Retinal pigment epithelial cell (primary cell): Measurements from ENCODE around the gene CASQ1.

Experiments
- DNase-seq: peaks from one replicate; pipeline ENCODE4 v3.0.0-alpha.2; 2010; ENCODE audit warnings: low read depth
- H3K4me3 ChIP-seq: 2 replicates; pipeline ENCODE4 v1.5.1; 2011; ENCODE audit warnings: mild to moderate bottlenecking, low read length, control low read depth, moderate library complexity
- TF ChIP-seq, protein P1 (sequence below): conservative IDR thresholded peaks from 2 replicates; pipeline ENCODE4 v1.5.1; 2011; ENCODE audit warnings: low read depth, low read length, control low read depth, inconsistent platforms

CASQ1 gene

DNA sequence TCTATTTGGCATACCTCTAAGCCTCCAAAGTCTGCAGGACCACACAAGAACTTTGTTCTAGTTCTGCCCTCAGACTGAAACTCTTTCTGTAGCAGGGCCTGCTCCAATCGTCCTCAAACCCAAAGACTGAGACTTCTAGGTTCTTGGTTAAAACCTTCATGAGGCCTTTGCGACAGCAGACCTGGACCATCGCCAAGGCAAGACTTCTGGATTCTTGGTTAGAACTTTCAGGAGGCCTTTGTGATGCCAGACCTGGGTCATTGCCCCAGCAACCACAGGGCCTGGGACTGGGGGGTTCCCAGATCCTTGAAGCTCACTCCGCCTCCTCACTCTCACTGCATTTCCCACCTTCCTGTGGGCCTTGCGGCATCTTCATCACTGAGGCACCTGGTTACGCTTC is 39.1 kb upstream of the CASQ1 start, which contains the start of gene ATP1A4:
ATP1A4 (plus strand) TSS at position 301 of the 400 bp plus-strand sequence. CDS start 438 bp downstream, outside the sequence.
- TF ChIP-seq, protein P1, sequence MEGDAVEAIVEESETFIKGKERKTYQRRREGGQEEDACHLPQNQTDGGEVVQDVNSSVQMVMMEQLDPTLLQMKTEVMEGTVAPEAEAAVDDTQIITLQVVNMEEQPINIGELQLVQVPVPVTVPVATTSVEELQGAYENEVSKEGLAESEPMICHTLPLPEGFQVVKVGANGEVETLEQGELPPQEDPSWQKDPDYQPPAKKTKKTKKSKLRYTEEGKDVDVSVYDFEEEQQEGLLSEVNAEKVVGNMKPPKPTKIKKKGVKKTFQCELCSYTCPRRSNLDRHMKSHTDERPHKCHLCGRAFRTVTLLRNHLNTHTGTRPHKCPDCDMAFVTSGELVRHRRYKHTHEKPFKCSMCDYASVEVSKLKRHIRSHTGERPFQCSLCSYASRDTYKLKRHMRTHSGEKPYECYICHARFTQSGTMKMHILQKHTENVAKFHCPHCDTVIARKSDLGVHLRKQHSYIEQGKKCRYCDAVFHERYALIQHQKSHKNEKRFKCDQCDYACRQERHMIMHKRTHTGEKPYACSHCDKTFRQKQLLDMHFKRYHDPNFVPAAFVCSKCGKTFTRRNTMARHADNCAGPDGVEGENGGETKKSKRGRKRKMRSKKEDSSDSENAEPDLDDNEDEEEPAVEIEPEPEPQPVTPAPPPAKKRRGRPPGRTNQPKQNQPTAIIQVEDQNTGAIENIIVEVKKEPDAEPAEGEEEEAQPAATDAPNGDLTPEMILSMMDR: no peak
- H3K4me3 ChIP-seq: no peak within 1 kb of the TSS

DNA sequence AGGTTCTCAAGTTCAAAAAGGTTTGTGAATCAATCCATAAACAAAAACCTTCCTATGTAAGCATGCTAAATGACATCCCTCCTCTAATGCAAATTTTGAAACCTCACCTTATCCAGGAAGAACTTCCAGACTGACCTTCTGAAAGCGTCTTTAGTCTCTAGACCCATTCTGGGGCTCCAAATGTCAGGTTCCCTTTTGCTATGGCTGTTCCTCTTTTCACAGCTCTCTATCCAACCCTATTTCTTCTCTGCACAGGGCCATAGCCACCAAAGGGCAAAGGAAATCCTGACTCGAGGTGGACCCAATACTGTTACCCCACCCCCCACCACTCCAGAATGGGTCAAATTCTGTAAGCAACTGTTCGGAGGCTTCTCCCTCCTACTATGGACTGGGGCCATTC is 35.6 kb upstream of the CASQ1 start:
- TF ChIP-seq, protein P1: no peak
- DNase-seq: no peak
- H3K4me3 ChIP-seq: no peak overlapping the region

More for the DNA sequence above, 39.1 kb upstream of the CASQ1 start, which contains the start of gene ATP1A4:
- DNase-seq: no peak

DNA sequence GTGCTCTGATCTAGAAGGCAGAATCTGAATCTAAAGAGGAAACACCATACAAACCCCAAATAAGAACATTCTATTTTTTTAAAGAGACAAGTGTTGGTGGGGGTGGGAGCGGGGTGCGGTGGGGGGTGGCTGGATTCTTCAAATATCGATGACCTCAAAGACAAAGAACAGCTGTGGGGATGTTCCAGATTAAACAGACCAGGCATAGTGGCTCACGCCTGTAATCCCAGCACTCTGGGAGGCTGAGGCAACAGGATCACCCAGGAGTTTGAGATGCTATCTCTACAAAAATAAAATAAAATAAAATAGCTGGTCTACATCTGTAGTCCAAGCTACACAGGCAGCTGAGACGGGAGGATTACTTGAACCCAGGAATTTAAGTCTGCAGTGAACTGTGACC is 34.0 kb upstream of the CASQ1 start:
- DNase-seq: no peak
- no peak overlapping the region for H3K4me3 ChIP-seq
- TF ChIP-seq, protein P1: no peak

DNA sequence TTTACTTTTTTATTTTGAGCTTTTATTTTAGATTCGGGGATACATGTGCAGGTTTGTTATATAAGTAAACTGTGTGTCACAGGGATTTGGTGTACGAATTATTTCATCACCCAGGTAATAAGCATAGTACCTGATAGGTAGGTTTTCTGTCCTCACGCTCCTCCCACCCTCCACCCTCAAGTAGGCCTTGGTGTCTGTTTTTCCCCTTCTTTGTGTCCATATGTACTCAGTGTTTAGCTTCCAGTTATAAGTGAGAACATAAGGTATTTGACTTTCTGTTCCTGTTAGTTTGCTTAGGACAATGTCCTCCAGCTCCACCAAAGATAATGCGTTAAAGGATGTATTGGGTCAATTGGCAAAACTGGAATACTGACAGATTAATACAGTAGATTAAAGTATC is 33.2 kb upstream of the CASQ1 start:
- DNase-seq: no peak
- no peak overlapping the region for H3K4me3 ChIP-seq
- TF ChIP-seq, protein P1: no peak

DNA sequence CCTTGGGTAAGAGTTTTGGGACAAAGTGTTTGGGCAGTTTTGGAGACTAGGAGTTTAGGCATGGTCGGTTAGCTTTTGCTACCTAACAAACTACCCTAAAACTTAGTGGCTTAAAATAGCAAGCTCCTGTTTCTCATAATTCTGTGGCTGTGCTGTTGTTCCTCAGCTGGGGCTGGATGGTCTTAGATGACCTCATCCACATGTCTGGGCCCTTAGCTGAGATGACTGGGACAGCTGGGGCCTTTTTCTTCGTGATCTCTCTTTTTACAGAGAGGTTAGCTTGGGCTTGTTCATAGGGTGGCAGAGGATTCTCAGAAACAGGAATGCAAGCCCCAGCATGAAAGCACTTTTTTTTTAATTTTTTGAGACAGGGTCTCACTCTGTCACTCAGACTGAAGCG is 32.3 kb upstream of the CASQ1 start:
- DNase-seq: no peak
- TF ChIP-seq, protein P1: no peak
- H3K4me3 ChIP-seq: no peak overlapping the region

DNA sequence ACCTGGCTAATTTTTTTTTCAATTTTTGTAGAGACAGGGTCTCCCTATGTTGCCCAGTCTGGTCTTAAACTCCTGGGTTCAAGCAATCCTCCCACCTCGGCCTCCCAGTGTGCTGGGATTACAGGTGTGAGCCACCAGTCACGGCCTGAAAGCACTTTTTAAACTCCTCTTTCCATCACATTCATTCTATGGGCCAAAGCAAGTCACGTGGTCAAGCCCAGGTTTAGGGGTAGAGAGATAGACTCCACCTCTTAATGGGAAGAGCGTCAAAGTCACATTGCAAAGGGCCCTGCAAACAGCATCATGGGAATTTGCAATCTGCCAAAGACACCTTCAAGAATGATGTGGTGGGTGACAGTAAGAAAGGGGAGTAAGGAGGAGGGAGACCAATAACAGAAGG is 31.8 kb upstream of the CASQ1 start:
- DNase-seq: no peak
- TF ChIP-seq, protein P1: no peak
- no peak overlapping the region for H3K4me3 ChIP-seq

DNA sequence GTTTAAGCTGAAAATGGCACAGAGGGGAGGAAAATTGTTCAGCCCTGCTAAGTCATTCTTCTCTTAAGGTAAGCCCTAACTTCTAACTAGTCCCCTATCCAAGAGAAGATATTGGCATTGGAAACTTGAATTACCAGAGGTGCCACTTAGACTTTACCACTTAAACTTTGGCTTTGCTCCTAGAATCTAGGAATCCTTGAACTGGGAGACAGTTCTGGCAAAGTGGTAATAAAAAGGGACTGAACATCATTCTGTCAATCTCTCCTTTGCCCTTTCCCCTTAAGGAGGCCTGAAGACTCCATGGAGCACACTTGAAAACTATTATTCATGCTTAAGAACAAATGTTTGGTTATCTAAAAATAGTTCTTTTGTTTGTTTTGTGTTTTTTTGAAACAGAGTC is 30.5 kb upstream of the CASQ1 start:
- no peak for DNase-seq
- TF ChIP-seq, protein P1: no peak
- no peak overlapping the region for H3K4me3 ChIP-seq
